Prostate gland (tissue), 2 donors: ENCODE measurements around the gene TOP2A. TPM values are rescaled to one million over a fixed set of nuclear protein-coding genes. Genes with fewer than 3 reads are reported as not detected.

Experiments used
- DNase-seq: peaks from one replicate; pipeline ENCODE4 v3.0.0-alpha.2; 2019; ENCODE audit warnings: low spot score
- H3K27ac ChIP-seq, 2 donors: fragments of 200-600 bp; sonication (generic); 2 replicates each; pipeline ENCODE4 v1.5.1; 2017 to 2019
- H3K27me3 ChIP-seq: fragments of 200-600 bp; sonication (generic); replicated peaks from 2 replicates; pipeline ENCODE4 v1.5.1; 2019; ENCODE audit not compliant: insufficient read depth
- H3K36me3 ChIP-seq, 2 donors: fragments of 200-600 bp; sonication (generic); 1 replicate in 1 of 2; 2 replicates in 1 of 2; pipeline versions ENCODE4 v1.5.1 to v1.8.1; 2017 to 2019
- H3K4me1 ChIP-seq: fragments of 200-600 bp; sonication (generic); replicated peaks from 2 replicates; pipeline ENCODE4 v1.5.1; 2019
- H3K4me3 ChIP-seq, 2 donors: fragments of 200-600 bp; sonication (generic); 2 replicates each; pipeline ENCODE4 v1.5.1; 2017 to 2019
- H3K9me3 ChIP-seq: fragments of 200-600 bp; sonication (generic); 2 replicates; pipeline ENCODE4 v1.5.1; 2017
- POLR2A ChIP-seq: fragments of 450-650 bp; IDR thresholded peaks from one replicate; pipeline ENCODE4 v1.6.1; 2016; ENCODE audit warnings: antibody characterized with exemption, mild to moderate bottlenecking
- POLR2AphosphoS5 ChIP-seq: sonication (generic); formaldehyde crosslinking; IDR thresholded peaks from one replicate; pipeline ENCODE4 v1.6.1; 2017; ENCODE audit warnings: antibody characterized with exemption
- WGBS: methylation state at CpG from one replicate; pipeline ENCODE4 v1.1.5; 2018; 5-methylcytosine and 5-hydroxymethylcytosine counted together
- intact Hi-C: fragments of 100-400 bp; cut with DNase I; formaldehyde crosslinking; loops from one replicate; pipeline ENCODE4 v1.14.2; 2022
- total RNA-seq, 2 donors: library from RNA; depleted of rRNA; stranded (reverse); fragments of >200 nt; gene quantifications; one replicate each; pipeline ENCODE4 v1.1.0, GENCODE V29; 2016
- TF ChIP-seq, protein P1 (sequence below), 4 experiments: fragments of 200-600 bp in 2 of 4; fragments of 450-650 bp in 2 of 4; sonication (generic) in 2 of 4; IDR thresholded peaks; 1 replicate in 3 of 4; 2 replicates in 1 of 4; pipeline ENCODE4 v1.5.1; 2016 to 2019; ENCODE audit warnings: antibody characterized with exemption in 4 of 4, mild to moderate bottlenecking in 2 of 4, moderate library complexity in 2 of 4

Gene TOP2A
- total RNA-seq, 2 donors from 2014 or later, result 3.1 to 15.9 TPM

- H3K4me3 ChIP-seq, result no peak overlapping the region
- H3K27ac ChIP-seq, result peak overlapping the region in 1 of 2 donors; percentile 26
- no peaks in the 10 kb centered on the region for H3K36me3 ChIP-seq
- WGBS, result 55% methylated on average over 3 of the region's 3 CpGs
- intact Hi-C loops, result no loop called here
- no peaks in the 10 kb centered on the region for H3K9me3 ChIP-seq
- no peaks in the 10 kb centered on the region for H3K4me1 ChIP-seq
- no peak for DNase-seq
- H3K27me3 ChIP-seq, result no peaks in the 10 kb centered on the region
- TF ChIP-seq, protein P1, sequence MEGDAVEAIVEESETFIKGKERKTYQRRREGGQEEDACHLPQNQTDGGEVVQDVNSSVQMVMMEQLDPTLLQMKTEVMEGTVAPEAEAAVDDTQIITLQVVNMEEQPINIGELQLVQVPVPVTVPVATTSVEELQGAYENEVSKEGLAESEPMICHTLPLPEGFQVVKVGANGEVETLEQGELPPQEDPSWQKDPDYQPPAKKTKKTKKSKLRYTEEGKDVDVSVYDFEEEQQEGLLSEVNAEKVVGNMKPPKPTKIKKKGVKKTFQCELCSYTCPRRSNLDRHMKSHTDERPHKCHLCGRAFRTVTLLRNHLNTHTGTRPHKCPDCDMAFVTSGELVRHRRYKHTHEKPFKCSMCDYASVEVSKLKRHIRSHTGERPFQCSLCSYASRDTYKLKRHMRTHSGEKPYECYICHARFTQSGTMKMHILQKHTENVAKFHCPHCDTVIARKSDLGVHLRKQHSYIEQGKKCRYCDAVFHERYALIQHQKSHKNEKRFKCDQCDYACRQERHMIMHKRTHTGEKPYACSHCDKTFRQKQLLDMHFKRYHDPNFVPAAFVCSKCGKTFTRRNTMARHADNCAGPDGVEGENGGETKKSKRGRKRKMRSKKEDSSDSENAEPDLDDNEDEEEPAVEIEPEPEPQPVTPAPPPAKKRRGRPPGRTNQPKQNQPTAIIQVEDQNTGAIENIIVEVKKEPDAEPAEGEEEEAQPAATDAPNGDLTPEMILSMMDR (IDR thresholded peaks at IDR 0.05), result no peak
- TF ChIP-seq POLR2AphosphoS5 (no peak), POLR2A (no peak)
Measured at GRCh38 chr17:40460604-40460967, 42.9 kb upstream of the TOP2A start.

GRCh38 chr17:40459636-40460603 lies 42.2 kb upstream of the TOP2A start:
- DNase-seq, result no peak

DNA sequence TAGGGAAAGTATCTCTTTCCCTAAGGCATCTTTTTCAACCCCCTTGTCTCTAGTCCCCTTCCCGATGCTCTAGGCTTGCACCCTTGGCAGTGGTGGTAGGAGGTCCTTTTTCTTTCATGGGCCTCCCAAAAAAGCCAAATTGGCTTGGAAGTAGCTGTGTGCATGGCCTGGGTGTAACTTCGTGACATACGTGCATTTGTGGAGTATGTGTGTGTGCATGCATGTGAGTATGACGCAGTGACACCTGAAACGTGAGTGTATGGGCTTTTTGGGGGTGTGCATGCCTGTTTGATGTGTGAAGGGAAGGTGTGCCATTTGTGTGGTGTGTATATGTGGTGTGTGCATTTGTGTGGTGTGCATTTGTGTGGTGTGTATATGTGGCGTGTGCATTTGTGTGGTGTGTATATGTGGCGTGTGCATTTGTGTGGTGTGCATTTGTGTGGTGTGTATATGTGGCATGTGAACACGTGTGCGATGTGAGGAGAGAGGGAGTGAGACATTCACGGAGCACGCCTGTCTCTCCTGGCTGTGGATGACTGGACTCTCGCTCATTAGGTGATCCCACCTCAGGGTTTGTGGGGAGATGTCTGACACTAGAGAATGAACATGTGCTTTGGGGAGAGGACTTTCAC lies 41.3 kb upstream of the TOP2A start:
- no peaks in the 10 kb centered on the region for H3K4me1 ChIP-seq
- H3K36me3 ChIP-seq, result no peaks in the 10 kb centered on the region

More at GRCh38 chr17:40459636-40460603, 42.2 kb upstream of the TOP2A start:
- intact Hi-C loops, result no loop called here
- TF ChIP-seq, protein P1 (IDR thresholded peaks at IDR 0.05), result no peak
- no peak for TF ChIP-seq POLR2A
- no peak for TF ChIP-seq POLR2AphosphoS5
- Histone ChIP-seq H3K4me3 (no peak overlapping the region), H3K27ac (peak overlapping the region in 1 of 2 donors; percentile 26), H3K9me3 (no peaks in the 10 kb centered on the region), H3K27me3 (no peaks in the 10 kb centered on the region), H3K36me3 (no peaks in the 10 kb centered on the region), H3K4me1 (no peaks in the 10 kb centered on the region)
- 69% methylated on average over 8 of the region's 8 CpGs for WGBS

DNA sequence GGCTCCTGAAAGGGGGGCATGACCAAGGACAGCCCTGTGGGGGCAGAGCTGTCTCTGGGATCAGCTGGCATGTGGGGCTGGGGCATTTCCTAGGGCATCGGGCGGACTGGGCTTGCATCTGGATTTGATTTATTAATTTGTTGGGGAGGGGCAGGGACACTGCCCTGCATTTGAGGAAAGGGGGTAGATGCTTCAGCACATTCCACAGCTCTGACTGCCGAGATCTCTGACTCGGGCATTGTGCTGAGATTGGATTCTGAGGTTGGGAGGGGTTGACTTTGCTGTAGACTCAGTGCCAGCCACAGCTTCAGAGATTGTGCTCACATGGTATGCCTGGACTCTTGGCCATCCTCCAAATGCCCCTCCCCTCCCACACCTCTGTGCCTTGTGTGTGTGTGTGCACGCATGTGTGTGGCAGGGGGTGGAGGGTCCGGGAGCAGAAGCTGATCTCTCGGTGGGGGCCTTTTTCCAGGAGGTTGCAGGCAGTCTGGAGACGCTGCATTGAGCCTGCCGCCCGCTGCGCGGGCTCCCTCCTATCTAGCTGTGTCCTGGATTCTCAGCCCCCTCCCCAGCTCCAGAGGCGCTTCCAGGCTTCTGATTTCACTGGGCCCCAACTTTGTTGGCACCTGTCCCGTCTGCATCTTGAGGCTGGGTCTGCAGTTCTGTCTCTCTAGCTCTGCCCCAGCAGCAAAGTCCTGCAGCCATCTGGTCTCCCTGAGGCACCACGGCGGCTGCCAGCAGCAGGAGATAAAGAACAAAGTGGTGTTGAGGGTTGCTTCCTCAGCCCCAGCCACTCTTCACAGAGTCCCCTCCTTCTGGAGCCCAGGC lies 40.5 kb upstream of the TOP2A start:
- no peak for DNase-seq
- H3K27ac ChIP-seq, result no peak overlapping the region
- WGBS, result 18% methylated on average over 10 of the region's 16 CpGs
- H3K9me3 ChIP-seq, result no peaks in the 10 kb centered on the region
- H3K4me3 ChIP-seq, result no peak overlapping the region
- TF ChIP-seq POLR2AphosphoS5 (no peak), POLR2A (no peak)
- TF ChIP-seq, protein P1 (IDR thresholded peaks at IDR 0.05), result no peak
- intact Hi-C loops, result no loop called here
- H3K36me3 ChIP-seq, result peaks cover 0 to 3% of the 10 kb centered on the region in 2 donors
- H3K4me1 ChIP-seq, result no peaks in the 10 kb centered on the region
- no peaks in the 10 kb centered on the region for H3K27me3 ChIP-seq

More for the DNA sequence above, 41.3 kb upstream of the TOP2A start:
- DNase-seq, result no peak
- 71% methylated on average over 12 of the region's 12 CpGs for WGBS
- no peaks in the 10 kb centered on the region for H3K9me3 ChIP-seq
- H3K4me3 ChIP-seq, result no peak overlapping the region
- intact Hi-C loops, result no loop called here
- TF ChIP-seq POLR2A, result no peak
- TF ChIP-seq, protein P1 (IDR thresholded peaks at IDR 0.05), result no peak
- TF ChIP-seq POLR2AphosphoS5, result no peak
- no peaks in the 10 kb centered on the region for H3K27me3 ChIP-seq
- H3K27ac ChIP-seq, result no peak overlapping the region
